ENCODE results near the gene OR2Y1. TPM values are rescaled to one million over a fixed set of nuclear protein-coding genes. Genes with fewer than 3 reads are reported as not detected.
"Not testable (repeated sequence)": the region's sequence is repeated elsewhere in the genome, so short reads cannot be mapped to it uniquely, and the experiment has no call there.

The OR2Y1 gene
- total RNA-seq, 1 experiment from 2014 or later = not detected

- DNase-seq = no peak
- Histone ChIP-seq H3K27me3 (ENCODE audit: control insufficient read depth, insufficient read depth, low read length) (no peaks in the 10 kb centered on the region), H3K4me3 (ENCODE audit: insufficient read depth, low read depth, low read length) (no peak overlapping the region), H3K36me3 (replicated peaks; ENCODE audit: control insufficient read depth, insufficient read depth, low read length) (no peaks in the 10 kb centered on the region)
Observed at GRCh38 chr5:180775624-180776023, 35.8 kb upstream of the OR2Y1 start.

- no peak for DNase-seq
- Histone ChIP-seq H3K4me3 (ENCODE audit: insufficient read depth, low read depth, low read length) (no peak overlapping the region), H3K36me3 (replicated peaks; ENCODE audit: control insufficient read depth, insufficient read depth, low read length) (no peaks in the 10 kb centered on the region), H3K27me3 (ENCODE audit: control insufficient read depth, insufficient read depth, low read length) (no peaks in the 10 kb centered on the region)
Observed at GRCh38 chr5:180771839-180772238, 32.0 kb upstream of the OR2Y1 start.

- DNase-seq = no peak
- Histone ChIP-seq H3K4me3 (ENCODE audit: insufficient read depth, low read depth, low read length) (no peak overlapping the region), H3K36me3 (replicated peaks; ENCODE audit: control insufficient read depth, insufficient read depth, low read length) (no peaks in the 10 kb centered on the region), H3K27me3 (ENCODE audit: control insufficient read depth, insufficient read depth, low read length) (no peaks in the 10 kb centered on the region)
Observed at GRCh38 chr5:180769821-180770220, 30.0 kb upstream of the OR2Y1 start.

GRCh38 chr5:180755601-180756000 lies 15.7 kb upstream of the OR2Y1 start:
- DNase-seq = no peak
- no peak overlapping the region for H3K4me3 ChIP-seq (ENCODE audit: insufficient read depth, low read depth, low read length)
- H3K27me3 ChIP-seq (ENCODE audit: control insufficient read depth, insufficient read depth, low read length) = no peaks in the 10 kb centered on the region

GRCh38 chr5:180744253-180744652 lies 4.4 kb upstream of the OR2Y1 start:
- no peak for DNase-seq
- no peaks in the 10 kb centered on the region; the same call in 1 of the 2 replicates for H3K27me3 ChIP-seq (ENCODE audit: control insufficient read depth, insufficient read depth, low read length)
- H3K4me3 ChIP-seq (ENCODE audit: insufficient read depth, low read depth, low read length) = no peak overlapping the region
- no peaks in the 10 kb centered on the region for H3K36me3 ChIP-seq (replicated peaks; ENCODE audit: control insufficient read depth, insufficient read depth, low read length)

More at GRCh38 chr5:180755601-180756000, 15.7 kb upstream of the OR2Y1 start:
- no peaks in the 10 kb centered on the region for H3K36me3 ChIP-seq (replicated peaks; ENCODE audit: control insufficient read depth, insufficient read depth, low read length)

GRCh38 chr5:180742727-180743126 lies 2.9 kb upstream of the OR2Y1 start:
- Histone ChIP-seq H3K27me3 (ENCODE audit: control insufficient read depth, insufficient read depth, low read length) (no peaks in the 10 kb centered on the region; the same call in 1 of the 2 replicates), H3K4me3 (ENCODE audit: insufficient read depth, low read depth, low read length) (no peak overlapping the region), H3K36me3 (replicated peaks; ENCODE audit: control insufficient read depth, insufficient read depth, low read length) (no peaks in the 10 kb centered on the region)
- no peak for DNase-seq

- not testable (repeated sequence) for H3K36me3 ChIP-seq (replicated peaks; ENCODE audit: control insufficient read depth, insufficient read depth, low read length); H3K27me3 ChIP-seq (ENCODE audit: control insufficient read depth, insufficient read depth, low read length); DNase-seq; H3K4me3 ChIP-seq (ENCODE audit: insufficient read depth, low read depth, low read length)
Observed at GRCh38 chr5:180740953-180741352, 1.1 kb upstream of the OR2Y1 start.

GRCh38 chr5:180739271-180739670 lies 587 bp downstream of the OR2Y1 start:
- H3K36me3 ChIP-seq (replicated peaks; ENCODE audit: control insufficient read depth, insufficient read depth, low read length) = no peaks in the 10 kb centered on the region
- no peak overlapping the region for H3K4me3 ChIP-seq (ENCODE audit: insufficient read depth, low read depth, low read length)
- DNase-seq = no peak
- no peaks in the 10 kb centered on the region; the same call in 1 of the 2 replicates for H3K27me3 ChIP-seq (ENCODE audit: control insufficient read depth, insufficient read depth, low read length)

- Histone ChIP-seq H3K27me3 (ENCODE audit: control insufficient read depth, insufficient read depth, low read length) (no peaks in the 10 kb centered on the region; the same call in 1 of the 2 replicates), H3K36me3 (replicated peaks; ENCODE audit: control insufficient read depth, insufficient read depth, low read length) (no peaks in the 10 kb centered on the region), H3K4me3 (ENCODE audit: insufficient read depth, low read depth, low read length) (no peak overlapping the region)
- DNase-seq = no peak
Observed at GRCh38 chr5:180736536-180736935, 3.3 kb downstream of the OR2Y1 start.

- no peak overlapping the region for H3K4me3 ChIP-seq (ENCODE audit: insufficient read depth, low read depth, low read length)
- H3K27me3 ChIP-seq (ENCODE audit: control insufficient read depth, insufficient read depth, low read length) = no peaks in the 10 kb centered on the region
- H3K36me3 ChIP-seq (replicated peaks; ENCODE audit: control insufficient read depth, insufficient read depth, low read length) = no peaks in the 10 kb centered on the region
- DNase-seq = no peak
Observed at GRCh38 chr5:180724944-180725343, 14.9 kb downstream of the OR2Y1 start.

GRCh38 chr5:180723936-180724335 lies 15.9 kb downstream of the OR2Y1 start:
- Histone ChIP-seq H3K4me3 (ENCODE audit: insufficient read depth, low read depth, low read length) (no peak overlapping the region), H3K27me3 (ENCODE audit: control insufficient read depth, insufficient read depth, low read length) (no peaks in the 10 kb centered on the region), H3K36me3 (replicated peaks; ENCODE audit: control insufficient read depth, insufficient read depth, low read length) (no peaks in the 10 kb centered on the region)
- DNase-seq = no peak

GRCh38 chr5:180720486-180720885 lies 19.4 kb downstream of the OR2Y1 start:
- no peaks in the 10 kb centered on the region for H3K27me3 ChIP-seq (ENCODE audit: control insufficient read depth, insufficient read depth, low read length)
- no peak for DNase-seq
- no peaks in the 10 kb centered on the region for H3K36me3 ChIP-seq (replicated peaks; ENCODE audit: control insufficient read depth, insufficient read depth, low read length)
- H3K4me3 ChIP-seq (ENCODE audit: insufficient read depth, low read depth, low read length) = no peak overlapping the region

GRCh38 chr5:180719781-180720180 lies 20.1 kb downstream of the OR2Y1 start:
- no peak for DNase-seq
- Histone ChIP-seq H3K4me3 (ENCODE audit: insufficient read depth, low read depth, low read length) (no peak overlapping the region), H3K27me3 (ENCODE audit: control insufficient read depth, insufficient read depth, low read length) (no peaks in the 10 kb centered on the region), H3K36me3 (replicated peaks; ENCODE audit: control insufficient read depth, insufficient read depth, low read length) (no peaks in the 10 kb centered on the region)

GRCh38 chr5:180718810-180719453 lies 20.9 kb downstream of the OR2Y1 start:
- Histone ChIP-seq H3K36me3 (replicated peaks; ENCODE audit: control insufficient read depth, insufficient read depth, low read length) (no peaks in the 10 kb centered on the region), H3K4me3 (ENCODE audit: insufficient read depth, low read depth, low read length) (no peak overlapping the region), H3K27me3 (ENCODE audit: control insufficient read depth, insufficient read depth, low read length) (no peaks in the 10 kb centered on the region)
- no peak for DNase-seq

- Histone ChIP-seq H3K36me3 (replicated peaks; ENCODE audit: control insufficient read depth, insufficient read depth, low read length) (no peaks in the 10 kb centered on the region), H3K4me3 (ENCODE audit: insufficient read depth, low read depth, low read length) (no peak overlapping the region), H3K27me3 (ENCODE audit: control insufficient read depth, insufficient read depth, low read length) (no peaks in the 10 kb centered on the region)
- DNase-seq = no peak
Observed at GRCh38 chr5:180717989-180718388, 21.9 kb downstream of the OR2Y1 start.

GRCh38 chr5:180704362-180704761 lies 35.5 kb downstream of the OR2Y1 start:
- no peak overlapping the region for H3K4me3 ChIP-seq (ENCODE audit: insufficient read depth, low read depth, low read length)
- no peaks in the 10 kb centered on the region for H3K27me3 ChIP-seq (ENCODE audit: control insufficient read depth, insufficient read depth, low read length)
- DNase-seq = no peak
- no peaks in the 10 kb centered on the region for H3K36me3 ChIP-seq (replicated peaks; ENCODE audit: control insufficient read depth, insufficient read depth, low read length)
